ENCODE results near the gene NDUFB7.
"Not testable (repeated sequence)": the region's sequence is repeated elsewhere in the genome, so short reads cannot be mapped to it uniquely, and the experiment has no call there.

The NDUFB7 gene
- 23.1 to 79.2 (median 44.4) reads per million in 18 experiments for total RNA-seq

- peak; percentile 95 to 96 for DNase-seq
Observed at GRCh38 chr19:14571695-14572490, at the start of gene NDUFB7. NDUFB7 (minus strand) TSS chr19:14572066; CDS start chr19:14572000, 66 bp downstream.

DNA sequence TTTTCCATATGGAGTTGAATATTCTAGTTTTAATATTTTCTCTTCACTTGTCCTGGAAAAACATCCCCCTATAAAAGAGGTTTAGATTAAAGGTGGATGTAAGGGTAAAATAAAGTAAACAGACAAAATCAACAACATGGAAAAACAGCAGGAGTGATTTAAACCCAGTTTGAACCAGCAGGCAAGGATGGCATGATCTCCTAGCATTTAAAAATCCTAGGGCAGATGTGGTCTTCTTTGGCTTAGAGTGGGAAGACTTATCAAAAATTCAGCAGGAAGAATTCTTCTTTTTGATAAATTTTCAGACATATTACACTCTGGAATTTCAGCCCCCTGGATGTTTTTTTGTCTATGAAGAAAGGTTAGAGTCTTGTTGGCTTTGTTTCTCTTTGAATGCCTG, 47.5 kb upstream of the NDUFB7 start:
- DNase-seq: no peak

- DNase-seq: peak; percentile 83 to 89
Observed at GRCh38 chr19:14616407-14616806, 44.5 kb upstream of the NDUFB7 start.

GRCh38 chr19:14615623-14616022, 43.8 kb upstream of the NDUFB7 start:
- DNase-seq: no peak

DNA sequence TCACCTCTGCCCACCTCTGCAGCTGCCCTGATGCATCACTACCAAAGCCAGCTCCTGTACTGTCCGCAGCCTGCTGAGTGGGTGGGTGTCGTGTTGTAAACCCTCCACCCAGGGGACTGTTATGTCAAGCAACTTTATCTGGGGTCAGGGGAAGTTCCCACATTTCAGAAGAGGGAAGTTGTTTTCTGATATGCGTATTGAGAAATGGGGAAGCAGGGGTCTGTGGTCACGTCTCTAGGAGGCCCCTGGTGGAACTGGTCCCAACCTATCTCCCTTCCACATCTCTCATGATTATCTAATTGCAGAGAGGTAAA, 42.2 kb upstream of the NDUFB7 start:
- peak; percentile 94 to 95 for DNase-seq

DNA sequence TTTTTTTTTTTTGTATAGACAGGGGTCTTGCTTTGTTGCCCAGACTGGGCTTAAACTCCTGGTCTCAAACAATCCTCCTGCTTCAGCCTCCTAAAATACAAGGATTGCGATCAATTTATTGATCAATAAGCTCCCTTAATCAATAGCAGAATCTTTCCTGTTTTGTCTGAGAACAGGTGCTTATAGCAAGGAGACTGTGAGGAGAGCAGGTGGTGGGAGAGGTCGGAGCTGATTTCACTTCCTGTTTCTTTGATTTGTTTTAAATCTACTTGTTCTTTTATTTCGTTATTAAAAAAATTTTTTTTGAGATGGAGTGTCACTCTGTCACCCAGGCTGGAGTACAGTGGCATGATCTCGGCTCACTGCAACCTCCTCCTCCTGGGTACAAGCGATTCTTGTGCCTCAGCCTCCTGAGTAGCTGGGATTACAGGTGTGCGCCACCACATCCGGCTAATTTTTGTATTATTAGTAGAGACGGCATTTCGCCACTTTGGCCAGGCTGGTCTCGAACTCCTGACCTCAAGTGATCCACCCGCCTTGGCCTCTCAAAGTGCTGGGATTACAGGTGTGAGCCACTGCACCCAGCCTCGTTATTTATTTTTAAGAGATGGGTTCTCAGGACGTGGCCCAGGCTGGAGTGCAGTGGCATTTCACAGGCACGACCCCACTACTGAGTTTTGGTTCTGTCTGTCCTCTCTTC, 41.7 kb upstream of the NDUFB7 start:
- peak in 1 of 2 donors; percentile 14 for DNase-seq

GRCh38 chr19:14612657-14613056, 40.8 kb upstream of the NDUFB7 start:
- DNase-seq: no peak

DNA sequence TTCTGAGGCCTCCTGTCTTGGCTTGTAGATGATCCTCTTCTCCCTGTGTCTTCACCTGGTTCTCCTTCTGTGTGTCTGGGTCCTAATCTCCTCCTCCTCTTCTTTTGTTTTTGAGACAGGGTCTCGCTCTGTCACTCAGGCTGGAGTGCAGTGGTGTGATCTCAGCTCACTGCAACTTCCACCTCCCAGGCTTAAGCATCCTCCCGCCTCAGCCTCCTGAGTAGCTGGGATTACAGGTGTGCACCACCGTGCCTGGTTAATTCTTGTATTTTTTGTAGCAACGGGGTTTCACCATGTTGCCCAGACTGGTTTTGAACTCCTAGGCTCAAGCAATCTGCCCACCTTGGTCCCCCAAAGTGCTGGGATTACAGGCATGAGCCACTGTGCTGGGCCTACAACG, 40.4 kb upstream of the NDUFB7 start:
- not testable (repeated sequence) for DNase-seq

- DNase-seq: peak in 1 of 2 donors; percentile 31
Observed at GRCh38 chr19:14611051-14611450, 39.2 kb upstream of the NDUFB7 start.

DNA sequence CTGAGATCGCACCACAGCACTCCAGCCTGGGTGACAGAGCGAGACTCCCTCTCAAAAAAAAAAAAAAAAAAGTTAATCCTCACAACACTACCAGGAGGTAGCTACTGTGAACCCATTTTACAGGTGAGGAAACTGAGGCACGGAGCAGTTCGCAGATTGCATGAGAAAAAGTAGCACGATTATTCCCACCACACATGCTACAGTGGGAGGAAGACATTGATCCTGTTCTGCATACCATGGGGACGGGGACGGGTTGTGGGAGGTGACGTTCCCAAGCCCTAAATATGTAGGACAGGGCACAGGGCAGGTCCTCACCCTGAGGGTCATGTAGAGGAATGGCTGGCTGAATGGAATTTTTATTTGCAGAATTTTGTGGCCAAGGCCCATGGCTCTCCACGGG, 34.8 kb upstream of the NDUFB7 start:
- DNase-seq: no peak

DNA sequence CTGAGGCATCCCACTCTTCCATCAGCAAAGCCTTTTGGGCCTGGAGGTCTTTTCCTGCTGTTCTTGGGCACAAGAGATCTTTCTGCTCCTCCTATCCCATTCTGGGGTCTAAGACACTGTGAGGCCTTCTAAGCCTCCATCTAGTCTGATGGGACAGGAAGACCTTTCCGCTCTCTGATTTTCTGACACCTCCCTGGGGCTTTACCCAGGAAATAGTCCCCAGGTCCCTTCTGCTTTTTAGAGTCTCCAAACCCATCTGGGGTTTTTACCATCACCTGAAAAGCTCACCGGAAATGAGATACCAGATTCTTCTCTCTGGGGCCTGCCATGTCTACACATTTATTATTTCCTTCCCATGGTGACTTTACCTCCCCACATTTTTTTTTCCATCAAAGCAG, 32.1 kb upstream of the NDUFB7 start:
- no peak for DNase-seq

DNA sequence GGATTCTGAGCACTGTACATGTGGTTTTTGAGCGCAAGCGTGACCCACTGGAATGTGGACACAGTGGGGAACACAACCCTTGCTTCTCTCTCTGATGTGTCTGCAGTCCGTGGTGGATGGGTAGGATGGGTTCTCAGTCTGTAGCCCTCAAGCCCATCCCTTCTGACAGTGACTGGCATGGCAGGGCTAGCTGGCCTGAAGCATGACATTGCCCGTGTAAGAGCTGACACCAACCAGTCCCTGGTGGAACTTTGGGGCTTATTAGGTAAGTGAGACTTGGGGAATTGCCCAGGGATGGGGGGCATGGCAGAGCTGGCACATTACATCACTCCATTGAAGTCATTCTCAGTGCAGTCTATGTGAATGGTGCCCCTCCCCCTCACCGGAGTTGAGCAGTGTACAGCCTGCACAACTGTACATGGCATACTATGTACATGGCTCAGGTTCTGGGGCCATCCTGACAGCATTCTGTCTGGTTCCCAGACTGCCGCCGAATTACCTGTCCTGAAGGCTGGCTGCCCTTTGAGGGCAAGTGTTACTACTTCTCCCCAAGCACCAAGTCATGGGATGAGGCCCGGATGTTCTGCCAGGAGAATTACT, 27.8 kb upstream of the NDUFB7 start:
- DNase-seq: no peak

- DNase-seq: no peak
Observed at GRCh38 chr19:14595558-14595957, 23.7 kb upstream of the NDUFB7 start.

- DNase-seq: peak; percentile 37 to 54
Observed at GRCh38 chr19:14589433-14589832, 17.6 kb upstream of the NDUFB7 start.

DNA sequence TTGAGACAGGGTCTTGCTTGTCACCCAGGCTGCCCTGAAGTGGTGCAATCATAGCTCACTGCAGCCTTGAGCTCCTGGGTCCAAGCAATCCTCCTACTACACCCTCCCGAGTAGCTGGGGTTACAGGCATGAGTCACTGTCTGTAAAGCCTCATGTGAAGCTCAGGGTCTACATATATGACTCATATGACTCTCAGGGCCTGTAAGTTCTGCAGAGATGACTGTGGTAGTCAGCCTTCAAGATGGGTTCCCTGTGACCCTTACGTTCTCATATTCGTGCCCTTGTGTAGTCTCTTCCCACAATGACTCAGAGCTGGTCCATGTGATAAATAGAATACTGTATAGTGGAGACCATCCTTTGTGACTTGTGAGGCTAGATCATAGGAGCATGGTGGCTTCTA, 13.3 kb upstream of the NDUFB7 start:
- DNase-seq: peak; percentile 70 to 74

- not testable (repeated sequence) for DNase-seq
Observed at GRCh38 chr19:14584372-14584771, 12.5 kb upstream of the NDUFB7 start.

DNA sequence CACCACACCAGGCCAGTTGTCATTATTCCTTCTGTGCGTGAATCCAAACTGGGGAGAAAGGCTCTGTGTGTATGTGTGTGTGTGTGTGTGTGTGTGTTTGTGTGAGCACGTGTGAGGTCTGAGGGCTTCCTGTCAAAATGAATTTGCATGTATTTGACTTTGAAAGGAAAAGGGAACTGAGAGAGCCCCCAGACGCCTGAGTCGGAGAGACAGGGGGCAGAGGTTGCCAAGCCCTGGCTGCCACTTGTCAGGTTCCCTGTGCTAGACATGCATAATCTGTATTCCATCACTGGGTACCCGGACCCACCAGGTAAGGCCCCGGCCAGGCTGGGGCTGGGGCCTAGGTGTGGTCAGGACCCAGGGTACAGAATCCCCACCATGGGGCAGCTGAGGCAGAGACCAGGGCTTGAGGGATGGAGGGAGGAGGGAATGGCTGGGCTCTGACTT, 11.1 kb upstream of the NDUFB7 start, which contains the start of gene CLEC17A:
CLEC17A (plus strand) TSS at position 191 of the 447 bp plus-strand sequence; CDS start at position 268, 77 bp downstream.
- peak; percentile 24 to 39 for DNase-seq

GRCh38 chr19:14580623-14581237, 8.9 kb upstream of the NDUFB7 start:
- DNase-seq: no peak

GRCh38 chr19:14577885-14578427, 6.1 kb upstream of the NDUFB7 start:
- DNase-seq: no peak

- no peak for DNase-seq
Observed at GRCh38 chr19:14577264-14577663, 5.4 kb upstream of the NDUFB7 start.

DNA sequence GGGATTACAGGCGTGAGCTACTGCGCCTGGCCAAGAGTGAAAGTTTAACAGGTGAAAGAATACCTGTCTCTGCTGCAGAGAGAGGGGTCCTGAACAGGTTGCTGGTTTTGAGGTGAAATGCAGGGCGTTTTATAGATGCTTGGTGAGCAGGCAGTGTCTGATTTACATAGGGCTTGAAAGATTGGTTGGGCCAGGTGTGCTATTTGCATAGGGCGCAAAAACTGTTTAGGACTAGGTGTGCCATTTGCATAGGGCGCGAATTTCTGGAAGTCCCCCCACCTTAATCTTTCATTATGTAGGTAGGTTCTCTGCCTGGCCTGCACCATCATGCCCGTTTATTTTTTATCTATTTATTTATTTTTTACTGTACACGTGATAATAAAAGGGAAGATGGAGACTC, 4.5 kb upstream of the NDUFB7 start:
- no peak for DNase-seq

DNA sequence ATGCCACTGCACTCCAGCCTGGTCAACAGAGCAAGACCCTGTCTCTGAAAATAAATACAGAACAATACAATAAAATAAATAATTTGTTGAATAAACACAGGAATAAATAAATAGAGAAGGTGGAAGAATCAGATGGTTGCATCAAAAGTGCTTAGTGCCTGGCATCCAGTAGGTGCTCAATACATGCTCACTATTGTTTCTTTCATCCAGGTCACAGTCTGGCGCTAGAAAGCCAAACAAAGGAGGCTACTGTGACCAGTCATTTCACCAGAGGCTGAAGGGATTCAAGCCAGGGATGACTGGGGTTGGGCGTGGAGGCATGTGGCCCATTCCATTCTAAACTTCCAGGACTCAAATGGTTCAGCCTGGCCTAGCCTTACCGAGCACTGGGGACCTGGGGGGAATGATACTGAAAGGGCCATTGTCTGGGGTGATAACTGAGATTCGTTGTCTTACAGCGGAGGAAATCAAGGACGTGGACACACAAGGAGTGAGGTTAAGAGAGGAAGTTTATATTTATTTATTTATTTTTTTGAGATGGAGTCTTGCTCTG, 3.6 kb upstream of the NDUFB7 start:
- DNase-seq: no peak
